Breast epithelium (tissue), 4 donors: Measurements from ENCODE around the gene SIN3B. TPM values are rescaled to one million over a fixed set of nuclear protein-coding genes. Genes with fewer than 3 reads are reported as not detected.

Experiments used
- DNase-seq, 2 donors: peaks; one replicate each; pipeline ENCODE4 v3.0.0-alpha.2; 2019; ENCODE audit warnings: low spot score in 2 of 2
- H3K27ac ChIP-seq, 2 donors: fragments of 200-600 bp; sonication (generic) in 1 of 2; one replicate each; pipeline ENCODE4 v1.5.1; 2016 to 2019; ENCODE audit warnings: mild to moderate bottlenecking in 1 of 2
- H3K27me3 ChIP-seq, 2 donors: fragments of 200-600 bp; sonication (generic) in 1 of 2; one replicate each; pipeline versions ENCODE4 v1.5.1 to v1.6.0; 2017 to 2019; ENCODE audit warnings: control low read depth in 1 of 2, mild to moderate bottlenecking in 1 of 2
- H3K36me3 ChIP-seq: fragments of 200-600 bp; one replicate; pipeline ENCODE4 v1.5.1; 2019
- H3K4me1 ChIP-seq, 2 donors: fragments of 200-600 bp; sonication (generic); one replicate each; pipeline ENCODE4 v1.5.1; 2016 to 2019; ENCODE audit warnings: control low read depth in 1 of 2
- H3K4me3 ChIP-seq, 3 donors: fragments of 200-600 bp; sonication (generic); 1 replicate in 2 of 3; 2 replicates in 1 of 3; pipeline ENCODE4 v1.5.1; 2016 to 2019; ENCODE audit warnings: mild to moderate bottlenecking in 3 of 3, moderate library complexity in 2 of 3
- H3K9me3 ChIP-seq, 2 donors: fragments of 200-600 bp; sonication (generic) in 1 of 2; one replicate each; pipeline ENCODE4 v1.5.1; 2016 to 2019; ENCODE audit warnings: control low read depth in 1 of 2
- CTCF ChIP-seq, 3 donors: fragments of 450-650 bp; IDR thresholded peaks; one replicate each; pipeline ENCODE4 v1.5.1; 2016 to 2017; ENCODE audit warnings: antibody characterized with exemption in 3 of 3, mild to moderate bottlenecking in 3 of 3, moderate library complexity in 3 of 3
- POLR2A ChIP-seq: fragments of 450-650 bp; IDR thresholded peaks from one replicate; pipeline ENCODE4 v1.6.1; 2016; ENCODE audit warnings: antibody characterized with exemption, mild to moderate bottlenecking, moderate library complexity
- POLR2AphosphoS5 ChIP-seq, 3 donors: sonication (generic); formaldehyde crosslinking; IDR thresholded peaks; one replicate each; pipeline ENCODE4 v1.6.1; 2017; ENCODE audit warnings: antibody characterized with exemption in 3 of 3
- intact Hi-C: fragments of 100-400 bp; cut with DNase I; formaldehyde crosslinking; loops from one replicate; pipeline ENCODE4 v1.15.1; 2023; ENCODE audit warnings: low total_unique reads
- total RNA-seq, 3 donors: library from RNA; depleted of rRNA; stranded (reverse); fragments of >200 nt; gene quantifications; one replicate each; pipeline ENCODE4 v1.1.0, GENCODE V29; 2016

SIN3B gene
- total RNA-seq, 3 donors from 2014 or later, result 43.2 to 88.5 (median 48.1) TPM

- H3K4me3 ChIP-seq, result no peak overlapping the region
- no peaks in the 10 kb centered on the region for H3K36me3 ChIP-seq
- no peak overlapping the region for H3K27ac ChIP-seq
- intact Hi-C loops, result no loop called here
- DNase-seq, result no peak
- H3K27me3 ChIP-seq, result no peaks in the 10 kb centered on the region
- peaks cover 4 to 18% of the 10 kb centered on the region in 2 donors for H3K9me3 ChIP-seq
- H3K4me1 ChIP-seq, result no peaks in the 10 kb centered on the region
- TF ChIP-seq POLR2A (no peak), CTCF (IDR thresholded peaks at IDR 0.05) (no peak), POLR2AphosphoS5 (IDR thresholded peaks at IDR 0.05) (no peak)
Measured at GRCh38 chr19:16921766-16922591, 92.8 kb downstream of the SIN3B start.

GRCh38 chr19:16922592-16922934 lies 93.4 kb downstream of the SIN3B start:
- Histone ChIP-seq H3K27me3 (no peaks in the 10 kb centered on the region), H3K4me3 (no peak overlapping the region), H3K9me3 (peaks cover 4 to 18% of the 10 kb centered on the region in 2 donors), H3K4me1 (no peaks in the 10 kb centered on the region), H3K36me3 (no peaks in the 10 kb centered on the region), H3K27ac (no peak overlapping the region)
- intact Hi-C loops, result no loop called here
- TF ChIP-seq POLR2AphosphoS5 (IDR thresholded peaks at IDR 0.05) (no peak), POLR2A (no peak), CTCF (IDR thresholded peaks at IDR 0.05) (no peak)
- DNase-seq, result no peak

- H3K9me3 ChIP-seq, result peaks cover 4 to 18% of the 10 kb centered on the region in 2 donors
- DNase-seq, result no peak
Measured at GRCh38 chr19:16922949-16923348, 93.8 kb downstream of the SIN3B start.

GRCh38 chr19:16927883-16928282 lies 98.7 kb downstream of the SIN3B start:
- peaks cover 0 to 6% of the 10 kb centered on the region in 2 donors for H3K9me3 ChIP-seq
- no peaks in the 10 kb centered on the region for H3K36me3 ChIP-seq
- no peak overlapping the region for H3K27ac ChIP-seq
- H3K4me1 ChIP-seq, result no peaks in the 10 kb centered on the region
- no peak for DNase-seq
- intact Hi-C loops, result loop anchor here (2.0 kb wide), 1 partner anchor 73 kb away; no protein-coding TSS in a partner anchor
- no peak for TF ChIP-seq CTCF (IDR thresholded peaks at IDR 0.05)
- no peak for TF ChIP-seq POLR2A
- TF ChIP-seq POLR2AphosphoS5 (IDR thresholded peaks at IDR 0.05), result no peak
- H3K27me3 ChIP-seq, result no peaks in the 10 kb centered on the region
- H3K4me3 ChIP-seq, result no peak overlapping the region

More at GRCh38 chr19:16922949-16923348, 93.8 kb downstream of the SIN3B start:
- H3K27ac ChIP-seq, result no peak overlapping the region
- no peaks in the 10 kb centered on the region for H3K36me3 ChIP-seq
- H3K4me3 ChIP-seq, result no peak overlapping the region
- no peaks in the 10 kb centered on the region for H3K4me1 ChIP-seq
- intact Hi-C loops, result no loop called here
- no peak for TF ChIP-seq POLR2AphosphoS5 (IDR thresholded peaks at IDR 0.05)
- no peak for TF ChIP-seq CTCF (IDR thresholded peaks at IDR 0.05)
- TF ChIP-seq POLR2A, result no peak
- no peaks in the 10 kb centered on the region for H3K27me3 ChIP-seq

- Histone ChIP-seq H3K9me3 (peaks cover under 1 to 6% of the 10 kb centered on the region in 2 donors), H3K4me3 (no peak overlapping the region), H3K36me3 (no peaks in the 10 kb centered on the region), H3K27me3 (no peaks in the 10 kb centered on the region), H3K4me1 (no peaks in the 10 kb centered on the region), H3K27ac (no peak overlapping the region)
- intact Hi-C loops, result loop anchor here (2.0 kb wide), 1 partner anchor 72 kb away; no protein-coding TSS in a partner anchor
- DNase-seq, result no peak
- TF ChIP-seq POLR2A (no peak), CTCF (IDR thresholded peaks at IDR 0.05) (no peak), POLR2AphosphoS5 (IDR thresholded peaks at IDR 0.05) (no peak)
Measured at GRCh38 chr19:16928351-16928750, 99.2 kb downstream of the SIN3B start.
